Activated CD4-positive, alpha-beta memory T cell treated with anti-CD3 and anti-CD28 coated beads for 36 hours (primary cell): ENCODE data around the gene NOCT. TPM values are rescaled to one million over a fixed set of nuclear protein-coding genes. Genes with fewer than 3 reads are reported as not detected.
"Not testable (repeated sequence)": the region's sequence is repeated elsewhere in the genome, so short reads cannot be mapped to it uniquely, and the experiment has no call there.

Experiments used
- CTCF ChIA-PET: fragments of 350-600 bp; sonication (Branson Sonifier 250); formaldehyde crosslinking; loops from one replicate; lab custom pipeline; 2021; ENCODE audit warnings: antibody characterized with exemption, inconsistent platforms; lab: Charles Lee
- POLR2A ChIA-PET: fragments of 350-600 bp; sonication (Branson Sonifier 250); formaldehyde crosslinking; loops from one replicate; lab custom pipeline; 2021; ENCODE audit warnings: antibody characterized with exemption; lab: Charles Lee
- DNase-seq: peaks from one replicate; pipeline ENCODE4 v3.0.0-alpha.2; 2020
- H3K27ac Mint-ChIP-seq: one replicate; pipeline ENCODE4 v1.8.0; 2021; ENCODE audit warnings: mixed read lengths
- H3K27me3 Mint-ChIP-seq: one replicate; pipeline ENCODE4 v1.8.0; 2021; ENCODE audit warnings: mixed read lengths
- H3K36me3 Mint-ChIP-seq: one replicate; pipeline ENCODE4 v1.8.0; 2021; ENCODE audit warnings: mixed read lengths
- H3K4me1 Mint-ChIP-seq: one replicate; pipeline ENCODE4 v1.8.0; 2021; ENCODE audit warnings: low read depth, mixed read lengths
- H3K4me3 Mint-ChIP-seq: one replicate; pipeline ENCODE4 v1.8.0; 2021; ENCODE audit warnings: mild to moderate bottlenecking, mixed read lengths
- H3K9me3 Mint-ChIP-seq: one replicate; pipeline ENCODE4 v1.8.0; 2021; ENCODE audit warnings: mixed read lengths
- intact Hi-C: fragments of 100-400 bp; cut with micrococcal nuclease; formaldehyde crosslinking; loops from one replicate; pipeline ENCODE4 v1.15.1; 2023
- total RNA-seq, 2 experiments: library from RNA; stranded (reverse); gene quantifications; one replicate each; pipeline ENCODE4 v1.2.3, GENCODE V29; 2021

NOCT gene
- total RNA-seq, 2 experiments from 2014 or later: 12.2 to 14.3 TPM

DNA sequence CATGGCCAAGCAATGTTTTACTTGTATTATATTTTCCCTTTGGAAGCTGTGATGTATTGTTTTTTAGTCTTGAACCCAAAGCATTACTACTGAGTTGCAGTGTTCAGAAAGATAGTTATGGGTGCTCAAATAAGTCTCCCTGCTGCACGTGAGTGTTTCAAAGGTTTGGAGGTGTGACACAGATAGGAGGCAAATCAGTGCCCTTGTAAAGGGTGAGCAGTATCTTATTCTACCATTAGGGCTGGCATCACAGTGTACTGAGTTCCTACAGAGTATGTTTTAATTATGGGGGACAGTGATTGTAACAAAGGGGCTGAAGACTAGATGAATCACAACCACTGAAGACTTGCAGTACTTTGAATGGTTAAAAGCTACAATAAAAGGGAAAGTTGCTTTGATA, 38.3 kb downstream of the NOCT start:
- ChIA-PET CTCF (interaction anchor here (3.6 kb wide), 1 partner anchor 23 kb away, joined by 18 read pairs; no protein-coding TSS in a partner anchor), POLR2A (no interaction called here)
- no peak overlapping the region for H3K27ac Mint-ChIP-seq
- no peaks in the 10 kb centered on the region for H3K27me3 Mint-ChIP-seq
- H3K9me3 Mint-ChIP-seq: no peaks in the 10 kb centered on the region
- intact Hi-C loops: no loop called here
- H3K4me1 Mint-ChIP-seq: peaks cover 17% of the 10 kb centered on the region
- DNase-seq: no peak
- H3K36me3 Mint-ChIP-seq: peaks cover 22% of the 10 kb centered on the region
- no peak overlapping the region for H3K4me3 Mint-ChIP-seq

DNA sequence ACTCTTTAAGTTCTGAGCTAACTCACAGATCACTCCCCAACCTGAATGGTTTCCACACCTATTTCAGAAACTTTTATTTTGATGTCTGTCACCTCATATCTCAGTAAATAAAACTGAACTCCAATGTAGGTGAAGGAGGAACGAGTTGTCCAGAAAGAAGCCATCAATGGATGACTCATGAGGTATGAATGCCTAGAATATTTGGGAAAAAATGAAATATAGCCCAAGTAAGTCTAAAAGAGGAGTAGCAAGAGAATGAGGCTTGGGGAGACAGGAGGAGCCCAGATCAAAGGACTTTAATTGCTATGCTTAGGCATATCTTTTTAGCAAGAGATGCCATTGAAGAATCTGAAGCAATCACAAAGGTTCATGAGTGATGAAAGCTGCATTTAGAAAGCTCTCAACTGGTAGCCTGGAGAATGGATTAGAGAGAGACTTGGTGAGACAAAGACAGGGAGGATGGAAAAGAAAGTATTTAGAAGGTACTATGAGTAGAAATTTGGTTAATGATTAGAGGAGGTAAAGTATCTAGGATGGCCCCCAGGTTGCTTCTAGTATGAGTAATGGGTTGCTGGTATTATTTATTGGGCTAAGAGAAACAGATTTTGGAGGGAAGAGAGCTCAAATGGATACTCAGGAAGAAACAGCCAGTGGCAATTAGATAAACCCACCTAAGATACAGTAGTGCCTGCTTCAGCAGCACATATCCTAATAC, 39.4 kb downstream of the NOCT start:
- DNase-seq: no peak
- no peak overlapping the region for H3K27ac Mint-ChIP-seq
- peaks cover 23% of the 10 kb centered on the region for H3K36me3 Mint-ChIP-seq
- H3K27me3 Mint-ChIP-seq: no peaks in the 10 kb centered on the region
- peaks cover 22% of the 10 kb centered on the region for H3K4me1 Mint-ChIP-seq
- intact Hi-C loops: no loop called here
- CTCF ChIA-PET: interaction anchor here (3.6 kb wide), 1 partner anchor 24 kb away, joined by 18 read pairs; no protein-coding TSS in a partner anchor
- no peaks in the 10 kb centered on the region for H3K9me3 Mint-ChIP-seq
- POLR2A ChIA-PET: no interaction called here
- H3K4me3 Mint-ChIP-seq: no peak overlapping the region

DNA sequence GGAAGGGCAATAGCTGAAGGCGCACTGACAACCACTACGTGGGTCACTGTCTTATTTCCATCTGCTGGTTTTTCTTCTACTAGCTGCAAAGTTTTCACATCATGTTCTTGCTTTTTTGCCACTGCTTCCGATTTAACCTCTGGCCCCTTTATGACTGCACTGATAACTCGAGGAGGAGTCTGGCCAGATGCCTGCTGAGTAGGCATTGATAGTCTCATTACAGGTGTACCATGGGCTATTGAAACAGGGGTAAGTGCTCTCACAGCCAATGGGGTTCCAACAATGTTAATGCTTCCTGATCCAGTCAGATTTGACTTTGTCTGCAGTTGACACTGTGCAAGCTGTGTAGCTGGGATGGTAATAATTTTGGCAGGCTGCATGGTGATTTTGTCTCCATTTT, 43.4 kb downstream of the NOCT start:
- H3K4me3 Mint-ChIP-seq, DNase-seq, H3K27ac Mint-ChIP-seq, H3K9me3 Mint-ChIP-seq, intact Hi-C loops, H3K27me3 Mint-ChIP-seq, POLR2A ChIA-PET: not testable (repeated sequence)
- CTCF ChIA-PET: interaction anchor here (1.9 kb wide), 1 partner anchor 41 kb away, joined by 4 read pairs; no protein-coding TSS in a partner anchor
- Mint-ChIP-seq H3K4me1 (peaks cover 24% of the 10 kb centered on the region), H3K36me3 (peaks cover 23% of the 10 kb centered on the region)

DNA sequence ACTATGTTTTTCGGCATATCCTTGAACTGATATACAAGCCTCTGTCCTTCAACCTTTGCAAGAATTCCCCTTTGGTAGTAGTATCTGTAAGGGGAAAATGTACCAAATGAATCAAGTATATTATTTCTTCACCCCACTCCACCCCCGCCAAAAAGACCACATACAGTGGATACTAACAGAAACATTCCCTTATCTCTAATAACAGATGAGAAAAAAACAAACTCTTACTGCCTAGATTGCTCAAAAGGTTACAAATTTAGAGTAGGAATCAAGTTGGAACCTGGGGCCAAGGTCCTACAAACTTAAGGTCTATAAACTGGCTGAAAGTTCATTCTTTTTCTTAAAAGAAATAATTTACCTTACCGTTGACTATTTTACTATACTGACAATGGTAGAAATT, 45.0 kb downstream of the NOCT start:
- DNase-seq: no peak
- Mint-ChIP-seq H3K4me3 (no peak overlapping the region), H3K27ac (no peak overlapping the region), H3K36me3 (peaks cover 31% of the 10 kb centered on the region), H3K9me3 (no peaks in the 10 kb centered on the region), H3K4me1 (peaks cover 17% of the 10 kb centered on the region), H3K27me3 (no peaks in the 10 kb centered on the region)
- intact Hi-C loops: no loop called here
- POLR2A ChIA-PET: no interaction called here
- CTCF ChIA-PET: interaction anchor here (0.7 to 1.9 kb wide), 2 partner anchors 30 to 39 kb away, joined by 3 to 4 read pairs; no protein-coding TSS in a partner anchor

DNA sequence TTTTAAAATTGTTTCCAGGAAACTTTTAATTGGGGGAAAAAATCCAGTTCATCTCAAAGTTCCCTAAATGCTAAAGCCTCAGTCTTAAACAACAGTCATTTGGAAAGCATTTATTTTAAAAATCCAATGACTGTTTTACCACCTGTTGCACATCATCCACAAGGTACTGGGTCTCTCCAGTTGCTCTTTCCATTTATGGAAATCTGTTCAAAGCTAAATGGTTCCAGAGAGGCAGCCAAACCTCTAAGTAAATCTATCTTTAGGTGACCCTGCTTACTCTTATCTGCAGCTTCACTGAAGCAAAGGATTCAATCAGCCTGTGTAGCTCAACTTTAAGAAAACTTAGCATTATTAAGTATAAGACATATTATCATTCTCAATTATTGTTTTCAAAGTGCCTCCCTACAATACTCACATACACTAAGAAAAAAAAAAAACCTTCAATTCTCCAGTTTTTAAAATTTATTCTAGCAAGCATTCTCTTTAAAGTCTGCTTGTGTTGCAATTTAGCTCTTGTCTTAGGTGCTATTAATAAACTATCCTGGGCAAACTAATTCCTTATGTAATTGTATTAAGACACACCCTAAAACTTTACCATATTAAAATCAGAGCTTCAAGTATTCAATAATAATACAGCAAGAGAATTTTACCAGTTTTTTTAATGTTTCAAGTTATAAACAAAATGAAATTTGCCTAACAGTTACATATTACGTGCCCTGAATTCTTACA, 60.6 kb downstream of the NOCT start:
- Mint-ChIP-seq H3K36me3 (peaks cover 11% of the 10 kb centered on the region), H3K27me3 (no peaks in the 10 kb centered on the region), H3K4me3 (no peak overlapping the region), H3K4me1 (peaks cover 40% of the 10 kb centered on the region), H3K27ac (no peak overlapping the region), H3K9me3 (no peaks in the 10 kb centered on the region)
- CTCF ChIA-PET: interaction anchor here (7.7 kb wide), 1 partner anchor 46 kb away, joined by 56 read pairs; no protein-coding TSS in a partner anchor
- POLR2A ChIA-PET: interaction anchor here (0.6 to 0.8 kb wide), 2 partner anchors 10 to 62 kb away, joined by 4 to 6 read pairs; no protein-coding TSS in a partner anchor
- no peak for DNase-seq
- intact Hi-C loops: no loop called here

DNA sequence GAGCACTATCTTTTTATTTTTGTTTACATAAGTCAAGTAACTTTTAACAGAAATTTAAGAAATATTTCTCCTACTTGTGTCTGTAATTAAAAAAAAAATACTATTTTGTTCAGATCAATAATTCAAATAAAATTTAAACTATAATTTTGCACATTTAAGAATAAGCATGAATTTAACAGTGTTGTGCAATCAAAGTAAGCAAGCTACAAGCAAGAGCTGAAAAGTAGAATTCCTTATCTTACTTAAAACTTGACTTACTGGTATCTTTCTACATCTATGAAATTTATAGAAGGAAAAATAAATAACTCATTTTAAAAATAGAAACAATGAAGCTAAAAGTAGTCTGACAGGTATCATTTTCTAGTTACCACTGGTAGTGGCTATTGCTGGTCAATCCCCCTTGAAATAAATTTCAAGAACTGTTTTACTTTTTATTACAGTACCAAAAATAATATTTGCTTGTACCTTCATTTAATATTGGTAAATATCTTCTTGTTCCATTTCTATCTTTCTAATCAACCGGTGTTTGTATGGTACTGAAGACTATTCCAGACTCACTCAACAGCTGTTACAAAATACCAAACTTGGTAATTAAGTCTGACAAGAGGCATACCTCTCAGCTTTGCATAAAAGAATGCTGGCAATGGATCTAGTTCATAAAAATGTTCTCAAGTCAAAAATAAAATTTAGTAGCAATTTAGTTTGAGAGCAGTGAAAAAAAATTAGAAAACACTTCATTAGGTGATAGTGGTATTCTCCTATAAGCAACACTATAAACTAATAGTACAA, 62.2 kb downstream of the NOCT start:
- Mint-ChIP-seq H3K27me3 (no peaks in the 10 kb centered on the region), H3K36me3 (peaks cover 6% of the 10 kb centered on the region), H3K27ac (no peak overlapping the region), H3K4me3 (no peak overlapping the region), H3K9me3 (no peaks in the 10 kb centered on the region), H3K4me1 (peaks cover 50% of the 10 kb centered on the region)
- no peak for DNase-seq
- POLR2A ChIA-PET: no interaction called here
- CTCF ChIA-PET: interaction anchor here (1.1 to 7.7 kb wide), 2 partner anchors 47 to 223 kb away, joined by 3 to 56 read pairs; no protein-coding TSS in a partner anchor
- intact Hi-C loops: no loop called here

DNA sequence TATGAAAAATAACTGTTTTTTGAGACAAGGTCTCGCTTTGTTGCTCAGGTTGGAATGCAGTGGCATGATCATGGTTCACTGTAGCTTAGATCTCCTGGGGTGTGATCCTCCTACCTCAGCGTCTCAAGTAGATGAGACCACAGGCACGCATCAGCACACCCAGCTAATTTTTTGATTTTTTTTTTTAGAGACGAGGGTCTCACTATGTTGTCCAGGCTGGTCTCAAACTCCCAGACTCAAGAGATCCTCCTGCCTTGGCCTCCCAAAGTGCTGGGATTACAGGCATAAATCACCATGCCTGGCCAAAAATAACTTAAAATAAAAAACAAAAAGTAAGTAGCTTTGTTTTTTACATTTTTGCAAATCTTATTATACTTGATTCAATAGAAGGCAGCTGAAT, 63.3 kb downstream of the NOCT start:
- Mint-ChIP-seq H3K27ac (no peak overlapping the region), H3K9me3 (no peaks in the 10 kb centered on the region), H3K4me3 (no peak overlapping the region), H3K27me3 (no peaks in the 10 kb centered on the region), H3K36me3 (peaks cover 15% of the 10 kb centered on the region), H3K4me1 (peaks cover 48% of the 10 kb centered on the region)
- no peak for DNase-seq
- intact Hi-C loops: no loop called here
- POLR2A ChIA-PET: interaction anchor here (1.0 kb wide), 1 partner anchor 51 kb away, joined by 3 read pairs; no protein-coding TSS in a partner anchor
- CTCF ChIA-PET: interaction anchor here (1.0 to 7.7 kb wide), 3 partner anchors 10 to 48 kb away, joined by 3 to 56 read pairs (median 3); no protein-coding TSS in a partner anchor

DNA sequence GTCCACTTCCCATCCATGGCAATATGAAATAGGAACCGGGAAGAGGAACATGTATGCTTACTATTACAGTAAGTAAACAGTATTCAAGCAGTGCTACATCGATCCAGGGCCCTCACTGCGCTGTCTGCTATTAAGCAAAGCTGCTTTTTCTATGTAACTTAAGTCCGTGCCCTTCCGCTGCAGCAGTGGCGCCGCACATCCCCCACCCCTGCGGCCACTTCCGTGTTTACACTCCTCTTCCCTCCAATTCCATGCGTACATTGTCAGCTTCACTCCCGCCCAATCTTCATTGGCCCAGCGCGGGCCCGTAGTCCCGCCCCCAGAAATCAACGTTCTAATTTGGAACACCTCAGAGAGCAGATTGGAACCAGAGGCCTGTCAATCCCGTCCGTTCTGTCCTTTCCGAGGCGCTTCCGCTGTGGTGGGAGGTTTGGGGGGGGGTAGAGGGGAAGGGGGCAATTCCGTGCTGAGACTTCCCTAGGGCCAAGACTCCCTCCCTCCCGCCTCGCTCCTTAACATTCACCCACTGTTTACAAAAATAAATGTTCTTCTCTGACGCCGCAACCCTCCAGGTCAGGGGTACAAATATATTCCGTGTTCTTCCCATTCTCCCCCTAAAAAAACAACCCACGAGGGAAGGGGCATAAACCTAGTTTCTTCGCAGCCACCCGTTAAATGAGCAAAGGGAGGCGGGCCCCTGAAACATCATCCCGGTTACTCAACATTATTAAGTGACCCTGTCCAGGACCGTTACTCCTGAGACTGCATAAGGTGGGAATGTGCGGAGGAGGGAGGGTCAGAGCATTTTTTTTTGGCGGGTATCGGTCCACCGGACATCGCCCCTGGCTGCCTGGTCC, 67.4 kb downstream of the NOCT start:
- intact Hi-C loops: loop anchor here (1.0 to 10.0 kb wide), 10 partner anchors 8 to 1069 kb away; partner anchors contain the start of genes ELF2, MAML3, NAA15 and NOCT
- peaks cover 39% of the 10 kb centered on the region for H3K4me1 Mint-ChIP-seq

DNA sequence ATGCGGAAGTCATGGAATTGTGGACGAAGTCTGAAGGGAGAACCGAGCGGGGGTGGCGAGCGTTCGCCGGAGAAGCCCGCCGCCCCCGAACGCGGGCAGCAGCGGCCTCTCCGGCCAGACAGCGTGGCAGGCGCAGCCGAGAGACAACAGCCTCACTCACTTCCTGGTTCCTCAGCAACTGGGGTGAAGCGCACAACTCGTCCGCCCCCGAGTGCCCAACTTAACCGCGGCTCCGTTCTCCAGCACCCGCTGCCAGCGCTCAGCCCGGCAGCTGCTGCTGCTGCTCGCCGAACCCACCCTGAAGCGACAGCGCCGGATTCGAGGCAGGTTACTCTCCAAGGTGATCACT, 68.0 kb downstream of the NOCT start:
- H3K36me3 Mint-ChIP-seq: peaks cover 16% of the 10 kb centered on the region
- POLR2A ChIA-PET: interaction anchor here (1.1 to 2.7 kb wide), 4 partner anchors 69 to 472 kb away, joined by 4 to 21 read pairs (median 11); partner anchors contain the start of genes ELF2, NAA15, NOCT and SETD7
- H3K27ac Mint-ChIP-seq: peak overlapping the region; percentile 99
- peaks cover 36% of the 10 kb centered on the region for H3K4me1 Mint-ChIP-seq
- peak; percentile 79 for DNase-seq
- H3K9me3 Mint-ChIP-seq: no peaks in the 10 kb centered on the region
- H3K4me3 Mint-ChIP-seq: peak overlapping the region; percentile 98
- CTCF ChIA-PET: no interaction called here
- H3K27me3 Mint-ChIP-seq: no peaks in the 10 kb centered on the region
- intact Hi-C loops: loop anchor here (1.0 to 10.0 kb wide), 10 partner anchors 8 to 1069 kb away; partner anchors contain the start of genes ELF2, MAML3, NAA15 and NOCT

More for the DNA sequence above, 67.4 kb downstream of the NOCT start:
- peak overlapping the region; percentile 99 for H3K27ac Mint-ChIP-seq
- DNase-seq: peak; percentile 97
- no peaks in the 10 kb centered on the region for H3K9me3 Mint-ChIP-seq
- H3K27me3 Mint-ChIP-seq: no peaks in the 10 kb centered on the region
- H3K4me3 Mint-ChIP-seq: peak overlapping the region; percentile 98
- peaks cover 16% of the 10 kb centered on the region for H3K36me3 Mint-ChIP-seq
- ChIA-PET CTCF (interaction anchor here (0.9 to 7.7 kb wide), 2 partner anchors 17 to 52 kb away, joined by 3 to 56 read pairs; no protein-coding TSS in a partner anchor), POLR2A (interaction anchor here (0.6 to 2.7 kb wide), 6 partner anchors 52 to 473 kb away, joined by 3 to 21 read pairs (median 6); partner anchors contain the start of genes ELF2, NAA15, NOCT and SETD7)

DNA sequence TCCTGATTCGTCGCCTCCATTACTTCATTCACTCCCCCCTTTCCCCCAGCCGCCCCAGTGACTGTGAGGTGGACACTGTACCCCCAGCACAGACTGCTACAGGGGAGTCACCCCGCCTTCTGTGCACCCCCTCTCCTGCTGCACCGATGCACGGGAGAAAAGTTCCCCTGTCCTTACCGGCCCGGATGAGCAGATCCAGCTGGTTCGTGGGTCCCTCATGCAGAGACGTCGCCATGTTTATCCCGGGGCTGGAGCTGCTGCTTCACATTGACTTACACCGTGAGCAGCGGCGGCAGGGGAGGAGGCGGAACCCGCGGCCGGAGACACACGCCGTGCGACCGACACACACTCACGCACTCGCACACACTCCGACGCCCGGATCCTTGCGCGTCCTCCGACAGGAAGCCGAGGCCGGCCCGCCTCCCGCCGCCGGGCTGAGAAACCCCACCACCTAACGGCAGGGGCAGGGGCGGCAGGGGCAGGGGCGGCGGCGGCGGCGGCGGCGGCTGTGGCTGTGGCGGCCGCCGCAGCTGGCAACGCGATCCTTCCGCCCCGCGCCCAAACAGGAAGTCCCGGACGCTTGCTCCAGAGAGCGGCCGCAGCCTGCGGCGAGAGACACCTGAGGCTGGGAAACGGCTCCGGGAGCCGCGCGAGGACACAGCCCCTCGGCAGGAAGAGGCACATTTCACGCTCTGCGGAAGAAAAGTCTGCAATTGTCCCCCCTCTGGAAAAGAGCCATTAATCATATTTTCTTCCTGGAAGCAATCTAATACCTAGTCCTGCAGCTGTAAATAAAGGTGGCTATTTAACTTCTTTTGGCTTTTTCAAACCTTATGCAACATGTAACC, 68.6 kb downstream of the NOCT start:
- Mint-ChIP-seq H3K27ac (peak overlapping the region; percentile 99), H3K9me3 (no peaks in the 10 kb centered on the region), H3K36me3 (peaks cover 16% of the 10 kb centered on the region), H3K4me1 (peaks cover 36% of the 10 kb centered on the region), H3K4me3 (peak overlapping the region; percentile 98), H3K27me3 (no peaks in the 10 kb centered on the region)
- POLR2A ChIA-PET: interaction anchor here (0.7 to 2.7 kb wide), 5 partner anchors 69 to 472 kb away, joined by 3 to 21 read pairs (median 4); partner anchors contain the start of genes ELF2, NAA15 and SETD7
- CTCF ChIA-PET: interaction anchor here (0.6 to 0.7 kb wide), 2 partner anchors 68 to 225 kb away, joined by 3 read pairs; no protein-coding TSS in a partner anchor
- DNase-seq: peak; percentile 90
- intact Hi-C loops: loop anchor here (1.0 to 10.0 kb wide), 11 partner anchors 9 to 1068 kb away; partner anchors contain the start of genes ELF2, MAML3, NAA15 and NOCT
